Measurements from ENCODE around the gene ANO4. TPM values are rescaled to one million over a fixed set of nuclear protein-coding genes. Genes with fewer than 3 reads are reported as not detected.

ANO4 gene
- total and polyA plus RNA-seq, 2 of the 8 experiments (the other 6 are each of a cell fraction or from before 2014, with no cell fraction given): 1.1 to 3.4 TPM

DNA sequence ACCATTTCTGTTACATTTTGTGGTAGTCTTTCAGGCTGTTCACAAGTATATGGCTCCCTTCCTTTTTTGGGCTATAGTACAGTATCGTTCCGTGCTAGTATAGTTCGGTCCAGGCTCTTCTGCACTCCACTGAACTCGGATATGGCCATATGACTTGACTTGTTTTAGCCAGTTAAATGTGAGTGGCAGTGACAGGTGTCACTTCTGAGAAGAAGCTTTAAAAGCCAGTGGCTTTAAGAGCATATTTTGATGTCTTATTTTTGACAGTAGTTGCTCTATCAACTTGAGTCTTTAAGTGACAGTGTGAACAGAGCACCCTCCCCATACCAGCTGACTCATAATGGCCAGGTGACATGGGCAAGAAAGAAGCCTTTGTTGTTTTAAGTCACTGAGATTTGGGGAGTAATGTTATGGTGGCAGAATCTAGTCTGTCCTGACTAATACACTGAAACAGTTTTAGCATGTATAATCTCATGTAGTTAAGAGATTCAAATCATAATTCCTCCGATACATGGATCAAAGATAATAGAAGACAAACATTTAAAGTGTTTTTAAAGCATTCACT is 64.6 kb downstream of the ANO4 start:
- Histone ChIP-seq H3K56ac (replicated peaks; ENCODE audit: insufficient read length, low read depth, low read length) (no peak overlapping the region), H3K4me1 (replicated peaks in 1 of 4; ENCODE audit: control insufficient read depth in 3 of 4, insufficient read depth in 4 of 4, low read length in 3 of 4) (no peaks in the 10 kb centered on the region), H2BK12ac (ENCODE audit: low read depth, low read length) (no peak overlapping the region), H2BK20ac (ENCODE audit: low read length) (no peak overlapping the region), H2AFZ (ENCODE audit: low read length) (no peak overlapping the region), H2BK15ac (ENCODE audit: low read length) (no peak overlapping the region), H3K27me3 (replicated peaks in 1 of 4; ENCODE audit: control insufficient read depth in 3 of 4, extremely low read depth in 1 of 4, insufficient read depth in 3 of 4, low read length in 3 of 4) (no peaks in the 10 kb centered on the region), H3K36me3 (ENCODE audit: control insufficient read depth in 2 of 4, insufficient read depth in 4 of 4, low read length in 3 of 4) (no peaks in the 10 kb centered on the region), H3K14ac (ENCODE audit: insufficient read length) (no peak overlapping the region), H2BK5ac (ENCODE audit: low read depth, low read length) (no peak overlapping the region), H4K20me1 (replicated peaks in 1 of 2; ENCODE audit: control insufficient read depth in 1 of 2, insufficient read depth in 2 of 2, low read length in 2 of 2) (no peaks in the 10 kb centered on the region), H4K5ac (ENCODE audit: insufficient read length, low read depth, low read length) (no peak overlapping the region), H3K27ac (ENCODE audit: low read depth, low read length) (no peak overlapping the region), H4K8ac (ENCODE audit: extremely low read depth, insufficient read depth, low read length) (no peak overlapping the region), H3K79me1 (ENCODE audit: low read depth, low read length) (no peaks in the 10 kb centered on the region), H2BK120ac (replicated peaks; ENCODE audit: low read depth, low read length) (no peak overlapping the region), H3K4ac (replicated peaks; ENCODE audit: insufficient read length, low read depth, low read length) (no peak overlapping the region), H3K18ac (ENCODE audit: extremely low read depth, low read length) (no peak overlapping the region), H2AK5ac (ENCODE audit: low read depth, low read length) (no peak overlapping the region), H3K9me3 (ENCODE audit: insufficient read depth in 2 of 2, low read depth in 1 of 2, low read length in 1 of 2) (no peaks in the 10 kb centered on the region), H3K4me3 (ENCODE audit: extremely low read depth in 1 of 4, insufficient read depth in 2 of 4, low read depth in 3 of 4, low read length in 4 of 4) (no peak overlapping the region), H3K79me2 (ENCODE audit: control insufficient read depth in 1 of 2, insufficient read depth in 2 of 2, low read length in 2 of 2) (no peaks in the 10 kb centered on the region), H3K9ac (replicated peaks in 1 of 4; ENCODE audit: extremely low read depth in 1 of 4, low read depth in 3 of 4, low read length in 3 of 4) (no peak overlapping the region), H4K91ac (replicated peaks; ENCODE audit: insufficient read length, low read length) (no peak overlapping the region), H3K4me2 (ENCODE audit: insufficient read depth in 1 of 2, low read depth in 2 of 2, low read length in 2 of 2) (no peak overlapping the region), H3K23ac (ENCODE audit: insufficient read length) (no peak overlapping the region), H3K23me2 (ENCODE audit: low read depth, low read length) (no peaks in the 10 kb centered on the region)
- POLR2A ChIA-PET (ENCODE audit: partially characterized antibody): no interaction called here
- TF ChIP-seq SUZ12 (IDR thresholded peaks at IDR 0.05; ENCODE audit: low read length) (no peak), RXRA (IDR thresholded peaks at IDR 0.05; ENCODE audit: insufficient read depth, low read depth, low read length) (no peak), EP300 (IDR thresholded peaks at IDR 0.05; ENCODE audit: borderline replicate concordance in 1 of 2, low read depth in 2 of 2, low read length in 2 of 2) (no peak), SP1 (IDR thresholded peaks at IDR 0.05; ENCODE audit: low read depth, low read length) (no peak)
- TF ChIP-seq, protein P1, sequence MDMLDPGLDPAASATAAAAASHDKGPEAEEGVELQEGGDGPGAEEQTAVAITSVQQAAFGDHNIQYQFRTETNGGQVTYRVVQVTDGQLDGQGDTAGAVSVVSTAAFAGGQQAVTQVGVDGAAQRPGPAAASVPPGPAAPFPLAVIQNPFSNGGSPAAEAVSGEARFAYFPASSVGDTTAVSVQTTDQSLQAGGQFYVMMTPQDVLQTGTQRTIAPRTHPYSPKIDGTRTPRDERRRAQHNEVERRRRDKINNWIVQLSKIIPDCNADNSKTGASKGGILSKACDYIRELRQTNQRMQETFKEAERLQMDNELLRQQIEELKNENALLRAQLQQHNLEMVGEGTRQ (IDR thresholded peaks at IDR 0.05; ENCODE audit: low read length): no peak
- 88% methylated on average over 5 of the region's 5 CpGs; no CpG with 5 or more reads in 1 of the 2 experiments for WGBS, 2 experiments (ENCODE audit: extremely low coverage in 1 of 2, insufficient coverage in 1 of 2, insufficient read length in 1 of 2, insufficient replicate concordance in 2 of 2, low coverage in 1 of 2, low lambda C conversion rate in 2 of 2, missing lambda C conversion rate in 1 of 2)
- no peak for DNase-seq (ENCODE audit: low read depth in 1 of 2, low spot score in 2 of 2)
- CTCF ChIA-PET (ENCODE audit: partially characterized antibody): interaction anchor here (0.6 to 8.4 kb wide), 3 partner anchors 10 to 465 kb away, joined by 3 to 58 read pairs (median 6); no protein-coding TSS in a partner anchor
- FAIRE-seq: no peak
